Sigmoid colon (tissue), 4 donors: ENCODE results near the gene PLCE1.

Experiments
- CTCF ChIP-seq, 4 experiments: fragments of 450-650 bp in 3 of 4; fragments of 200-600 bp in 1 of 4; IDR thresholded peaks; one replicate each; pipeline ENCODE4 v1.5.1; 2016 to 2019; ENCODE audit warnings: antibody characterized with exemption in 4 of 4, mild to moderate bottlenecking in 3 of 4, moderate library complexity in 2 of 4
- EP300 ChIP-seq, 4 donors: sonication (generic); formaldehyde crosslinking; IDR thresholded peaks; one replicate each; pipeline ENCODE4 v1.6.1; 2017; ENCODE audit warnings: antibody characterized with exemption in 4 of 4
- POLR2A ChIP-seq, 2 donors: fragments of 450-650 bp; IDR thresholded peaks; one replicate each; pipeline ENCODE4 v1.6.1; 2016; ENCODE audit warnings: antibody characterized with exemption in 2 of 2, mild to moderate bottlenecking in 2 of 2, moderate library complexity in 2 of 2
- POLR2AphosphoS5 ChIP-seq, 4 donors: sonication (generic); formaldehyde crosslinking; IDR thresholded peaks; one replicate each; pipeline ENCODE4 v1.6.1; 2017; ENCODE audit warnings: antibody characterized with exemption in 4 of 4

GRCh38 chr10:94042001-94042833 is 48.5 kb downstream of the PLCE1 start:
- TF ChIP-seq POLR2A (IDR thresholded peaks at IDR 0.05) = no peak
- TF ChIP-seq CTCF (IDR thresholded peaks at IDR 0.05) = no peak
- no peak for TF ChIP-seq EP300 (IDR thresholded peaks at IDR 0.05)
- no peak for TF ChIP-seq POLR2AphosphoS5 (IDR thresholded peaks at IDR 0.05)
